DMS53 treated with DMSO at 0.1 percent for 48 hours (cell line): ENCODE measurements around the gene LIX1.
"Not testable (repeated sequence)": the region's sequence is repeated elsewhere in the genome, so short reads cannot be mapped to it uniquely, and the experiment has no call there.

ENCODE experiments used
- DNase-seq: peaks from one replicate; lab custom pipeline; 2025; ENCODE audit not compliant: unreplicated experiment; lab: John Stamatoyannopoulos, UW

Gene LIX1

DNA sequence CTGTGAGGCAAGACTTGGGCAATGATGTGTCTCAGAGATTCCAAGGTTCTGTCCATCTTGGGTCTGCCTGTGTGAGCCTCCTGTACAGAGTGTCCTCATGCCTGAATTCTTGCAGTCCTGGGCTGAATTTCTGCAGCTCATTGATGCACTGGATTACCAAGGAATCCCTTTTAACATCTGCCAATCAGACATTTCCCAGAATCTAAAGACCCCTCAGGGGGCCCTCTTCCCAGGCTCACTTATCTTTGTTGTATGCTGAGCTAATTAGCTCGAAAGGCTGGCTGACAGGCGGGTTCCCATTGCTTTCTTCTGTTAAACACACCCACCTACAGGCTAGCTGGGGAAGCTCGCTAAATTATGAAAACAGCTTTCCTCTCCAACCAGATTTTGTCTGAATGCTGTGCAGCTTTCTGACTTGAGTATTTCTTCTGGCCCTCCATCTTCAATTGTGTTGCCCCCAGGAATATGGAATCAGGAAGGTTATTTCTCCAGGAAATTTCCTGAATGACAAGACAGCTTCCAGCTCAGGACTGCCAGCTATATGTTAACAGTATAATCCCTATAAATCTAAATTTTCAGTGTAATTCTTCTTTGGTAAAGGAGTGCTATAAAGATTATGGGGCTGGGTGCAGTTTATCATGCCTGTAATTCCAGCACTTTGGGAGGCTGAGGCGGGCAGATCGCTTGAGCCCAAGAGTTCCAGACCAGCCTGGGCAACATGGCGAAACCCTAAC lies at the start of gene LIX1:
Gene LIX1, minus strand, starts transcription at position 91 of the 734 bp plus-strand sequence. Its CDS starts 35 bp downstream, at position 56.
- DNase-seq = peak; percentile 29

DNA sequence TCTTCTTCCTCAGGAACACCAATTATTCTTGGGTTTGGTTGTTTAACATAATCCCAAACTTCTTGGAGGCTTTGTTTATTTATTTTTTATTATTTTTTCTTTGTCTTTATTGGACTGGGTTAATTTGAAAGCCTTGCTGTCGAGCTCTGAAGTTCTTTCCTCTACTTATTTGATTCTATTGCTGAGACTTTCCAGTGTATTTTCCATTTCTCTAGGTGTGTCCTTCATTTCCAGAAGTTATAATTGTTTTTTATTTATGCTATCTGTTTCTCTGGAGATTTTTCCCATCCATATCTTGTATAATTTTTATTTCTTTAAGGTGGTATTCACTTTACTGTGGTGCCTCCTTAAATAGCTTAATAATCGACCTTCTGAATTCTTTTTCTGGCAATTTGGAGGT lies 49.5 kb upstream of the LIX1 start:
- no peak for DNase-seq

DNA sequence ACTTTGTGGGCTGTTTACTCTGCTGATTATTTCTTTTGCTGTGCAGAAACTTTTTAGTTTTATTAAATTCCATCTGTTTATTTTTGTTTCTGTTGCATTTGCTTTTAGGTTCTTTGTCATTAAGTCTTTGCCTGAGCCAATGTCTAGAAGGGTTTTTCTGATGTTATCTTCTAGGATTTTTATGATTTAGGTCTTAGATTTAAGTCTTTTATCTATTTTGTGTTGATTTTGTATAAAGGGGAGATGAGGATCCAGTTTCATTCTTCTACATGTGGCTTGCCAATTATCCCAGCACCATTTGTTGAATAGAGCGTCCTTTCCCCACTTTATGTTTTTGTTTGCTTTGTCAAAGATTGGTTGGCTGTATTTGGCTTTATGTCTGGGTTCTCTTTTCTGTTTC lies 47.1 kb upstream of the LIX1 start:
- not testable (repeated sequence) for DNase-seq

DNA sequence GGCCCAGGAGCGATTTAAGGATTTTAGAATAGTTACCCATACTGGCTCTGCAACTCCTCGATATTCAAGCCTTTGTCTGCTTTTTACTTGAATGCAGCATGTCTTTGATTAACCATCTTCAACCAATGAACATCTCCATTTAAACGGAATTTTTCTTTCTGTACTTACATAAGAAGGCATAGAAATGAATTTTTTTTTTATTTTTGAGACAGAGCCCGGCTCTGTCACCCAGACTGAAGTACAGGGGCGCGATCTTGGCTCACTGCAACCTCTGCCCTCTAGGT lies 41.5 kb upstream of the LIX1 start:
- DNase-seq = no peak

DNA sequence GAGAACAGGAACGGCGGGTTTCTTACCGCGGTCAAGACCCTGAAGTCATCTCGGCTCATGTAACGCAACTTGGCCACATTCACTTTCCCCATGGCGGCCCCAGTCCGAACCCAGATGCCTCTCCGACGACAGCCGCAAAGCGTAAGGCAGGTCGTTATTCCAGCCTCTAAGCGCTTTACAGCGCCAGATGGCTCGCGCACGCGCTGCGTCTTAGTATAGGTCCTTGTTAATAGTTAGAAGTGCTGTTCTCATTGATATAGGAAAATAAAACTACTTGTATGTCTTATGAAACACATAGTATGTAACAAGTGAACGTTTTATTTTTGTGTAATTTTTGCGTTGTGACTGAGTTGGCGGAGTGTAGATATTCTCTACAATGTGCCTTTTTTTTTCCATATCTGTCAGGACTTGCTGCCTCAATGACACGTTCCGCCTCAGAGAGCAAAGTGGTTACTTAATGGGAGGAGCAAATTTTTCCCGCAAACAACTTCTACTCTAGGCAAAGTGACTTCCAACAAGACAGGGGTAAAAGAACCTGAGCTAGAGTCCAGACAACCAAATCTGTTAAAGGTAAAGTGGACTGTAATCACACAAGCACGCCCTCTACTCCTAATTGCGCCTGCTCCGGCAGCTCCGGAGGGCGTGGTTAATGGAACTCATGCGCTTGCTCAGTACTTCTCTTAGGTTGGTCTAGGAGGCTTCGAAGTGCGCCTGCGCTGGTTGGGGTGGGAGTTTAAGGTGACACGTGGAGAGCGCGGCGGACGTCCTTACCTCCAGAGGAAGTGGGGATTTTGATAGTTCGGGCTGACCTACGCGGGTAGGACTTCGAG lies 40.9 kb upstream of the LIX1 start, which contains the start of gene RIOK2:
Gene RIOK2, minus strand, starts transcription at position 148 of the 830 bp plus-strand sequence. Its CDS starts 56 bp downstream, at position 92.
- peak; percentile 98 for DNase-seq

DNA sequence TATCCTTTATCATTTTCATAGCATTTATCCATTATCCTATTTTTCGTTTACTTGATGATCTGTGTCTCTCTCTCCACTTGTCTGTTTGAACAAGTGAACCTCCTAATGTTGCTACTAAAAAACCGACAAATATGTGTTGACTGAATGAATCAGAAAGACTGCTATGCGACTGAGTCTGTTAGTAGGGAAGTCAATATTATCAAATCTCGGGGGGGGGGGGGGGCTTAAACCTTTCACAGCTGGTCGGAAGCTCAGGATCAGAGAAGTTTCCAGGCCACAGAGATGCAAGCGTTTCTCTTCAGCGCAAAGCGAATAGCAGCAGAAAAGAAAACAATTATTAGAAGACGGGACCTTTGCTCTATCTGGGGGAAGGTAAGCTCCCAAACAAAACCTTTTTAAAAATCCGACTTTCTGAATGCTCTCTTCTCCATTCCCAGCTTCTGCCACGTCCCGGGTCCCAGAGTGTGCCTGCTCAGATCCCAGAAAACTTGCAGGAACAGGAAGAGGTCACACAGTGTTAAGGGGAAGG lies 40.2 kb upstream of the LIX1 start:
- DNase-seq = no peak

DNA sequence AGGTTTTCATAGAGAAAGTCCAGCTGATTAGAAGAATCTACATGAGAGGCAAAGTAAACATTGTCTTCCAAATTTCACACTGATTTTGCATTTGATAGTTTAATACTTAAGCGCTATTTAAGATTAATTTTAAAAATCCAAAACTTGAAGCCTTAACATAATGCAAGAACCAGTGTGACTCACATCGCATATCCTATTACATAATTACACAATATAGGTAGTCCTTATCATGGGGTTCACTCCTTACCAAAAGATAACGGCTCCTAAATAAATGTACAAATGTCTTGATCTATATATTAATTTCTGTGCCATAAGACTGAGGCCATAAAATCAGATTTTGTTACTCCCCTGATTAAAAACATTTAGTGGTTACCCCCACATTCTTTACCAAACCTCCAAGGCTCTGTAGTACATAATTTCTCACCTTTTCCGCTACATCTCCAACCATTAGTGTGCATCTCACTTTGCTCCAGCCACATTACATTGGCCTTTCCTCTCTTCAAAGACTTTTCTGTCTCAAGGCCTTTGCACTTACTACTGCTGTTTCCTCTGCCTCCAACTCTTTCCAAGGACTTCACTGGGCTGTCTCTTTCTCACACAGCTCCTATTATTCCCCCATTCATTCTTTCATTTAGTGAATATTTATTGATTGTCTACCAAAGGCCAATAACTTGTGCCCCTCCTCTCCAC lies 39.6 kb upstream of the LIX1 start:
- DNase-seq = no peak

DNA sequence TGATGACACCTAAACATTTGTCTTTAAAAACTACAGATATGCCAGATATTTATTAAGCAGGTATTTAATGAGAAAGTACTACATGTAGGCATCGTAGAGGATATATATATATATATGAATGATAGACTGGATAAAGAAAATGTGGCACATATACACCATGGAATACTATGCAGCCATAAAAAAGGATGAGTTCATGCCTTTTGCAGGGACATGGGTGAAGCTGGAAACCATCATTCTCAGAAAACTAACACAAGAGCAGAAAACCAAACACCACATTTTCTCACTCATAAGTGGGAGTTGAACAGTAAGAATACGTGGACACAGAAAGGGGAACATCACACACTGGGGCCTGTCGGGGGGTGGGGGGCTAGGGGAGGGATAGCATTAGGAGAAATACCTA lies 37.0 kb upstream of the LIX1 start:
- not testable (repeated sequence) for DNase-seq

DNA sequence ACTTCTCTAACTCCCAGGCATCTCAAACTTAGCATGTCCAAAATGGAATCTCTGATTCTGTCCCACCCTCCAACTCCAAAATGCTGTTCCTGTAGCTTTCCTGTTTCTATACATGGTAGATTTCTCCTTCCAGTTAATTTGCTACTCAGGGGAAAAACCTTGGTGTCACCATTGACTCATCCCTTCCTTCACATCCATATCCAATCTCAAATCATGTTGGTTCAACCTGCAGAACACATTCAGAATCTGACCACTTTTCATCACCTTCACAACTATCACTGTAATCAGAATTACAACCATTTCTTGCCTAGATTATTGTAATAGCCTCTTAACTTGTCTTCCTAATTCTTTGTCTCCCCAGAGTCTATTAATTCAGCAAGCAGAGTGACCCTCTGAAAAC lies 29.8 kb upstream of the LIX1 start:
- no peak for DNase-seq

DNA sequence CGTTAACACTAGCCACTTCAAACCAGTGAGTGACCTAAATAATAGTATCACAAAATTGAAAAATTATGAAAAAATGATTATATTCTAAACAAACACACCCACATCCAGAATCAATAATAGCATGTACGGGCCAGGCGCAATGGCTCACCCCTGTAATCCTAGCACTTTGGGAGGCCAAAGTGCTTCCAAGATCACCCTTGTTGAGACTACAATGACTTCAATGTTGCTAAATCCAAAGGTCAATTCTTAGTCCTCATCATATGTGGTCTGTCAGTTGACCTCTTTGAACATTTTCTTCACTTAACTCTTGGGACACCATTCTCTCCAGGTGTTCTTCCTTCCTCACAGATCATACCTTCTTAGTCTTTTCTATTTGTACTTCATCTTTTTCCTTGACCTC lies 29.3 kb upstream of the LIX1 start:
- no peak for DNase-seq

DNA sequence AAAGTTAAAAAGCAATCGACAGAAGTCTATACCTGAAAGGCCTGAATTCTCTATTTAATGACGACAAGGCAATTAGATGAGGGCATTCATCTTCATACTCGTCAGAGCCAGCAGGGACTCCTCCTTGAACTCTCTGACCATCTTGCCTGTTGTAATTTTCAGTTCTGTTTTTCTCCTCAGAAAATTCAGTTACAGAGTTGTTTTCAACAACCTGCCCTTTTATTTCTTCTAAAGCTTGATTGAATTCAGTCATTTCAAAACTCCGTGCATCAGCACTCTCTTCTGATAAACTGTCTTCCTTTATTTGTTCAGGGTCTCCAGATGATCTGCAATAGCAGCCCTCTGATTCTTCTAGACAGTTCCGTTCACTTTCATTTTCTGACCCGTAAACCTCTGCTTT lies 25.0 kb upstream of the LIX1 start:
- no peak for DNase-seq

DNA sequence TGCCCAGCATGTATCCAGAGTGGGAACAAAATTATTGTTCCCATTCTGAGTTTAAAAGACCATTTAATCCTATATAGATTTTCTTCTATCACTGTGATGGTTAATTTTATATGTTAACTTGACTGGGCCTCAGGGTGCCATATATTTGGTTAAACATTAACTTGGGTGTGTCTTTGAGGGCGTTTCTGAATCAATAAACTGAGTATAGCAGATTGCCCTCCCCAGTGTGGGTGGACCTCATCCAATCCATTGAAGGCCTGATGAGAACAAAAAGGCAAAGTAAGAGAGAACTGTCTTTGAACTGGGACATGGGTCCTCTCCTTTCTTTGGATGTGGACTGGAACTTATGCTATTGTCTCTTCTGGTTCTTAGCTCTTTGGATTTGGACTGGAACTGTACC lies 23.3 kb upstream of the LIX1 start:
- DNase-seq = peak; percentile 21

DNA sequence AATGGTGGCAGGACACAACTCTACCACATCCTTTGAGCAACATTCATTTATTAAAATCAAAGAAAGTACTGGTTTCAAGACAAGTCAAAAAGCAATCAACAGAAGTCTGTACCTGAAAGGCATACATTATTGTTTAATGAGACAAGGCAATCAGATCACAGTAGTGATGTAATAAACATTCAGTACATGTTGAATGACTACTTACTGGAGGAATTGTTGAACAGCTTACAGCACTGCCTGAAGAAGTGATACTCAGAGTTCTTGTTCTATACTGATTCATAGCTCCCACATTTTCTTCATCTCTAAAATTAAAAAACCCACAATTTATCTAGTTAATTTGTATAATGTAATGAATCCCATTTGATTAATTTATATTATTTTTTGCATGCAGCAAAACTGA lies 22.4 kb upstream of the LIX1 start:
- DNase-seq = no peak

DNA sequence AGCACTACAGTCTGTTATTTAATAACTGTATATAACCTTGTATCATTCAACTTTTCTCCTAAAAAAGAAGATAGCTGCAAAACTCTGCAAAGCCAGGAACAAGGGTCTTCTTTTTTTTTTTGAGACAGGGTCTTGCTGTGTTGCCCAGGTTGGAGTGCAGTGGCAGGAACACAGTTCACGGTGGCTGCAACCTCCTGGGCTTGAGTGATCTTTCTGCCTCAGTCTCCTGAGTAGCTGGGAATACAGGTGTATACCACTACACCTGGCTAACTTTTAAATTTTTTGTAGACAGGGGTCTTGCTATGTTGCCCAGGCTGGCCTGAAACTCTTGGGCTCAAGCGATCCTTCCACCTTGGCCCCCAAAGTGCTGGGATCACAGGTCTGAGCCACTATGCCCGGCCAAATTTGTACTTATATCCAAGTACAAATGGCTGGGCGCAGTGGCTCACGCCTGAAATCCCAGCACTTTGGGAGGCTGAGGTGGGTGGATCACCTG lies 21.4 kb upstream of the LIX1 start:
- DNase-seq = no peak

DNA sequence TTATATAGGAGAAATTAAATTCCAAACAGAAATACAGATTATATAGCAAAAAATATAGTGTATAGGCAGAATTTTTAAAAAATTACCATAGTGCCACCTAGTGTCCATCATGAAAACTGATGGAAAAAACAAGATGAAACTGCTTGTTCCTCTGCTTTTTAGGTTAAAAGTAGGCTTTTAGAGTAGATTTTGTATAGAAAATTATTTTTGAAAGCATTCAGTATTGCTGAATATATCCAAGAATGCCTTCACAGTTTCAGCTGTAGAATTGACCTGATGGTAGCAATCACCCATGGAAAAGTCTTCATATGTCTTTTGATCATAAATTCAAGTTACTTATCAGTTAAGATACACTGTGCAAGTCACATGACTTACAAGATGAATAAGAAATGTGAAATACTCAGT lies 21.0 kb upstream of the LIX1 start:
- peak; percentile 52 for DNase-seq

DNA sequence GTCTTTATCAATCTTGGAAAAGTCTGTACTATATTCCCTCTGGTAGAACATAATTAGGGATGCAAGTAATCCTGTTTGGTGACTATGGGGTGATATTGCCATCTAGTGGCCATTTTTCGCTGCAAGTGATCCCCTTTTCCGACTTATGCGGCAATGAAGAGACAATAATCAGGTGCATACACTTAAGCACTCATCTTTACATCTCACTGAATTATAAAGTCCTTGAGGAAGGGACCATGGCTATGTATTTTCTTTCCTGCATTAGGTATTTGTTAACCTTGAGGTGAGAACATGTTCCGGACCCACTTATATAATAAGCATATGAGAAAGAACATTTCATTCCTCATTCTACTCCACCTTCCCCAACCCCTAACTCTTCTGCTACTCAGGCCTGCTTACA lies 19.6 kb upstream of the LIX1 start:
- DNase-seq = peak; percentile 52

DNA sequence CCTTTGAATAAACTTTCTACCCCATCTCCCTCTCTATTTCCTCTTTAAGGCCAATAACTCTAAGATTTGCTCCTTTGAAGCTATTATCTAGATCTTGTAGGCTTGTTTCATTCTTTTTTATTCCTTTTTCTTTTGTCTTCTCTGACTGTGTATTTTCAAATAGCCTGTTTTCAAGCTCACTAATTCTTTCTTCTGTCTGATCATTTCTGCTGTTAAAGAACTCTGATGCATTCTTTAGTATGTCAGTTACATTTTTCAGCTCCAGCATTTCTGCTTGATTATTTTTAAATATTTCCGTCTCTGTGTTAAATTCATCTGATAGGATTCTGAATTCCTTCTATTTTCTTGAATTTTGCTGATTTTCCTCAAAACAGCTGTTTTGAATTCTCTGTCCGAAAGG lies 15.3 kb upstream of the LIX1 start:
- DNase-seq = no peak

DNA sequence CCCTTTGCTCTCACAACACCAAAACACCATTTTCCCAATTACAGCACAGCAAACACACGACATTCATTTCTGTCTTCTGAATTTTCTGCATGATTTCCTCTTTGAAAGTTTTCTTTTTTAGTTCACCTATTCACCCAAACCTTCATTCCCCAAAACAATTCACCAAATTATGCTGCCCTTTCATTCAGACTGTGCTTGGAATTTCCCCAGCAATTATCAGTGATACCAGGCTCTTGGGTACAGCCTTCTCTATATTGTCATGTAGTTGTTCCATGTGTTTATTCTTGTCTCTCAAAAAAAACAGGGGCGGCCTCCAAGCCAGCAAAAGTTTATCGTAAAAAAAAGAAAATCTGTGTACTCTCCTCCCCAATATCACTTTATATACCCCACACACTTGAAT lies 9.0 kb upstream of the LIX1 start:
- no peak for DNase-seq

DNA sequence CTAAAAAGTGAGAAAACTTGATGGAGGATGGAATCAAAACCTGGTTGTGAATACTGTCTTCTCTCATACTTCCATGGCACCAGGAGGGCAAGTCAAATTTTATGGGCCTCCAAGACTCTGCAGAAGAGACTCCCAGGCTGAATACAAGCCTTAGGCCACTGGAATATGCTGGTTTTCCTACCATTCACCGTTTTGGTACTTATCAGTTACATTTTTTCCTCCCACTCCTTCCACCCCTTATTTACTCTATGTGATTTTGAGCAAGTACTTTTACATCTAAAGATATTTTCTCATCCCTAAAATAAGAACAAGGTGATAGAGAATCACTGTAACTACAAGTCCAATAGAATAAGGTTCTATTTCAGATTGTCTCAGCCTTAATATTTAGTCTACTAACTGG lies 8.0 kb upstream of the LIX1 start:
- no peak for DNase-seq

DNA sequence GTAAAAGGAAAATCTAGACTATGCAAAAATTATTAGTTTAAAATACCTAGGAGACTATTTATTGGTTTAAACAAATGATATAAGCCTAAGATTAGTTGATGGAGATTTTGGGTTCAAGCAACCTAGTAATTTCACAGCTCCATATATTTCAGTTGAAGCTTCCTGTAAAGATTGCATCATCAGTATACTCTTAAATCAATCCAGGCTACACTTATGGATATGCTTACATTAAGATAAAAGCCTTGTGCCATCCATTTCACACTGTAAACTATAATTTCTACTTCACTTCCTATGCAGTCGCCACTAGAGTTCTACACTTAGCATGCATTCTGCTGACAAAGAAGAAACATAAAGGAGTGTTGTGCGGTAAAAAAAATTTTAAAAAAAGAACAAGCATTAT lies 7.3 kb upstream of the LIX1 start:
- DNase-seq = no peak

DNA sequence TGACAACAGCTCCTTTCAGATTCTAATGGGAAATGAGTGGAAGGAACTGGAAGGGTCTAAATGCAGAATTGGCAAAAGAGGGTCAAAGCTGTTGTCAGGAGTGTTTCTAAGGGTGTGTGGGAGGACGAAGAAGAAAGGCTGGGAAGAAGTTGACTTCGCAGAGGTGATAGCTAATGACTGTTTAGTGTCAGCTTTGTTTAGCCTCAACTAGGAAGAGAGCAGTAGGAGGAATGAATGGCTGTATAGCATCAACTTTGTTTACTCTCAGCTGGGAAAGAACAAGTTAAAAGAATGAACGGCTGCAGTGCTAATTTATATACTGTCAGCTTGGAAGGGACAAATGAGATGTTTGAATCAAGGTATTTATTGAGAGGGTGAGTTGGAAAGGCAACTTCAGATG lies 5.9 kb upstream of the LIX1 start:
- no peak for DNase-seq

DNA sequence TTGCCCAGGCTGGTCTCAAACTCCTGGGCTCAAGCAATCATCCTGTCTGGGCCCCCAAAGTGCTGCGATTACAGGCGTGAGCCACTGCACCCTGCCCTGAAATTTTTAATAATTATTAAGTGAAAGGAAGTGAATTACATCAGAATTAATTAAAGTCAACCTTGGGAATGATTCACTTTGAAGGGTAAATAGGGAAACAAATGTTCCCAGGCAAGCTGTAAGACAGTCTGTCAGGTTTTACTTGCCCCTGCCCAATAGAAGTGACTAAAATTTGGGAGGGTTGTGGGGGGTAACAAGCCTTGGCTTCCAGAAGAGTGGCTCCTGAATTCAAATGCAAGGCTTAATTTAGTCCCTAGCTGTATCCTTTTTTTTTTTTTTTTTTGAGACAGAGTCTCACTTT lies 1.3 kb upstream of the LIX1 start:
- DNase-seq = no peak
